Neuronal stem cell (in vitro differentiated cells): Measurements from ENCODE around the gene NLGN4X.

Experiments used
- DNase-seq: peaks from one replicate; pipeline ENCODE4 v3.0.0-alpha.2; 2013; ENCODE audit warnings: low spot score
- H2AFZ ChIP-seq: one replicate; pipeline ENCODE4 v1.6.1; 2013; ENCODE audit warnings: mild to moderate bottlenecking, low read length, inconsistent platforms
- H2AK5ac ChIP-seq: 2 replicates; pipeline ENCODE4 v1.6.1; 2013; ENCODE audit warnings: low read depth, mild to moderate bottlenecking, inconsistent platforms, low read length, moderate library complexity, mixed read lengths
- H2BK120ac ChIP-seq: 2 replicates; pipeline ENCODE4 v1.6.1; 2013; ENCODE audit warnings: low read depth, mild to moderate bottlenecking, inconsistent platforms, low read length, moderate library complexity, mixed read lengths
- H2BK12ac ChIP-seq: one replicate; pipeline ENCODE4 v1.6.1; 2013; ENCODE audit warnings: low read length, inconsistent platforms
- H2BK15ac ChIP-seq: 2 replicates; pipeline ENCODE4 v1.6.1; 2013; ENCODE audit warnings: mild to moderate bottlenecking, low read length, inconsistent platforms, mixed read lengths
- H2BK5ac ChIP-seq: one replicate; pipeline ENCODE4 v1.6.1; 2013; ENCODE audit warnings: inconsistent platforms, mild to moderate bottlenecking, low read length, moderate library complexity
- H3K14ac ChIP-seq: one replicate; pipeline ENCODE4 v1.6.1; 2013; ENCODE audit warnings: low read length, inconsistent platforms
- H3K18ac ChIP-seq: 2 replicates; pipeline ENCODE4 v1.6.1; 2013; ENCODE audit warnings: low read length, inconsistent platforms
- H3K23ac ChIP-seq: 2 replicates; pipeline ENCODE4 v1.6.1; 2013; ENCODE audit warnings: low read depth, mild to moderate bottlenecking, mixed read lengths, low read length, inconsistent platforms; ENCODE audit not compliant: poor library complexity
- H3K27ac ChIP-seq: replicated peaks from 3 replicates; pipeline ENCODE4 v1.5.1; 2013; ENCODE audit warnings: low read length, inconsistent platforms
- H3K27me3 ChIP-seq, 3 experiments: 2 replicates each; pipeline ENCODE4 v1.6.1; 2013; ENCODE audit warnings: low read length in 3 of 3, mild to moderate bottlenecking in 2 of 3, inconsistent platforms in 1 of 3, low read depth in 1 of 3, mixed read lengths in 1 of 3, moderate library complexity in 1 of 3; ENCODE audit not compliant: control insufficient read depth in 3 of 3, insufficient read depth in 3 of 3
- H3K36me3 ChIP-seq, 2 donors: replicated peaks in 1 of 2; 2 replicates each; pipeline ENCODE4 v1.6.1; 2013; ENCODE audit warnings: low read length in 2 of 2; ENCODE audit not compliant: control insufficient read depth in 2 of 2, insufficient read depth in 2 of 2
- H3K4ac ChIP-seq: 2 replicates; pipeline ENCODE4 v1.6.1; 2013; ENCODE audit warnings: inconsistent platforms, mild to moderate bottlenecking, low read length, moderate library complexity
- H3K4me1 ChIP-seq, 2 donors: 1 replicate in 1 of 2; 2 replicates in 1 of 2; pipeline ENCODE4 v1.6.1; 2013; ENCODE audit warnings: low read length in 2 of 2, low read depth in 1 of 2; ENCODE audit not compliant: control insufficient read depth in 2 of 2, insufficient read depth in 1 of 2
- H3K4me2 ChIP-seq: one replicate; pipeline ENCODE4 v1.6.1; 2013; ENCODE audit warnings: mild to moderate bottlenecking, low read length, inconsistent platforms; ENCODE audit not compliant: insufficient read depth, poor library complexity, severe bottlenecking
- H3K4me3 ChIP-seq, 2 donors: 2 replicates each; pipeline ENCODE4 v1.5.1; 2013; ENCODE audit warnings: low read length in 2 of 2, mild to moderate bottlenecking in 2 of 2, inconsistent platforms in 1 of 2, moderate library complexity in 1 of 2
- H3K79me1 ChIP-seq: one replicate; pipeline ENCODE4 v1.6.1; 2013; ENCODE audit warnings: low read depth, mild to moderate bottlenecking, inconsistent platforms, low read length, moderate library complexity
- H3K9ac ChIP-seq: one replicate; pipeline ENCODE4 v1.6.1; 2013; ENCODE audit warnings: mild to moderate bottlenecking, low read depth, low read length, inconsistent platforms; ENCODE audit not compliant: poor library complexity
- H3K9me3 ChIP-seq, 2 donors: replicated peaks in 1 of 2; 2 replicates each; pipeline versions ENCODE3 to v1.6.1; 2013; ENCODE audit warnings: low read length in 2 of 2, mild to moderate bottlenecking in 2 of 2, inconsistent platforms in 1 of 2, low read depth in 1 of 2, mixed read lengths in 1 of 2, moderate library complexity in 1 of 2; ENCODE audit not compliant: control insufficient read depth in 2 of 2, insufficient read depth in 1 of 2
- H4K8ac ChIP-seq: one replicate; pipeline ENCODE4 v1.6.1; 2013; ENCODE audit warnings: low read depth, mild to moderate bottlenecking, inconsistent platforms, low read length, moderate library complexity
- H4K91ac ChIP-seq: one replicate; pipeline ENCODE4 v1.6.1; 2013; ENCODE audit warnings: low read length, low read depth, mild to moderate bottlenecking, inconsistent platforms; ENCODE audit not compliant: poor library complexity
- WGBS, 2 donors: extraction: QIAGEN DNeasy Blood & Tissue Kit; methylation state at CpG; one replicate each; pipeline ENCODE4 v1.1.7; 2013; ENCODE audit warnings: missing lambda C conversion rate in 2 of 2, mixed read lengths in 1 of 2; ENCODE audit not compliant: insufficient read length in 2 of 2, insufficient replicate concordance in 1 of 2; ENCODE audit errors: extremely low coverage in 2 of 2; 5-methylcytosine and 5-hydroxymethylcytosine counted together

Gene NLGN4X

GRCh38 chrX:6067600-6067999 is 161.1 kb downstream of the NLGN4X start:
- Histone ChIP-seq H3K14ac (no peak overlapping the region), H3K9ac (no peak overlapping the region), H3K23ac (no peak overlapping the region), H3K79me1 (no peaks in the 10 kb centered on the region), H3K27ac (no peak overlapping the region), H4K8ac (no peak overlapping the region), H3K9me3 (no peaks in the 10 kb centered on the region), H3K27me3 (no peaks in the 10 kb centered on the region), H2AK5ac (no peak overlapping the region), H3K4ac (no peak overlapping the region), H2BK120ac (no peak overlapping the region), H3K4me2 (no peak overlapping the region), H2BK12ac (no peak overlapping the region), H2AFZ (no peak overlapping the region), H3K18ac (no peak overlapping the region), H2BK15ac (no peak overlapping the region), H3K36me3 (no peaks in the 10 kb centered on the region), H3K4me1 (no peaks in the 10 kb centered on the region), H3K4me3 (no peak overlapping the region), H4K91ac (no peak overlapping the region), H2BK5ac (no peak overlapping the region)
- DNase-seq = no peak
- WGBS, 2 donors = no CpG with 5 or more reads among the region's 1 CpG

GRCh38 chrX:6053141-6053540 is 175.5 kb downstream of the NLGN4X start:
- Histone ChIP-seq H2BK5ac (no peak overlapping the region), H2BK12ac (no peak overlapping the region), H3K4me2 (no peak overlapping the region), H4K91ac (no peak overlapping the region), H2AFZ (no peak overlapping the region), H3K9ac (no peak overlapping the region), H3K9me3 (no peaks in the 10 kb centered on the region), H3K4ac (no peak overlapping the region), H3K27me3 (no peaks in the 10 kb centered on the region), H3K27ac (no peak overlapping the region), H2AK5ac (no peak overlapping the region), H3K14ac (no peak overlapping the region), H4K8ac (no peak overlapping the region), H3K23ac (no peak overlapping the region), H3K4me1 (no peaks in the 10 kb centered on the region), H2BK120ac (no peak overlapping the region), H2BK15ac (no peak overlapping the region), H3K4me3 (no peak overlapping the region), H3K18ac (no peak overlapping the region), H3K79me1 (no peaks in the 10 kb centered on the region), H3K36me3 (peaks cover 0 to 3% of the 10 kb centered on the region in 2 donors)
- DNase-seq = no peak
- WGBS, 2 donors = no CpG with 5 or more reads among the region's 6 CpGs

GRCh38 chrX:6052111-6052745 is 176.4 kb downstream of the NLGN4X start:
- Histone ChIP-seq H3K18ac (no peak overlapping the region), H2BK15ac (no peak overlapping the region), H3K14ac (no peak overlapping the region), H3K79me1 (no peaks in the 10 kb centered on the region), H3K9ac (no peak overlapping the region), H3K23ac (no peak overlapping the region), H3K9me3 (no peaks in the 10 kb centered on the region), H2AFZ (no peak overlapping the region), H4K91ac (no peak overlapping the region), H2BK12ac (no peak overlapping the region), H3K4me2 (no peak overlapping the region), H2BK5ac (no peak overlapping the region), H3K4ac (no peak overlapping the region), H3K27me3 (no peaks in the 10 kb centered on the region), H4K8ac (no peak overlapping the region), H3K4me1 (no peaks in the 10 kb centered on the region), H2BK120ac (no peak overlapping the region), H3K36me3 (peaks cover 0 to 3% of the 10 kb centered on the region in 2 donors), H3K4me3 (no peak overlapping the region), H2AK5ac (no peak overlapping the region), H3K27ac (no peak overlapping the region)
- no CpG with 5 or more reads among the region's 8 CpGs for WGBS, 2 donors
- no peak for DNase-seq

GRCh38 chrX:6049132-6049531 is 179.5 kb downstream of the NLGN4X start:
- Histone ChIP-seq H2BK120ac (no peak overlapping the region), H2BK12ac (no peak overlapping the region), H3K14ac (no peak overlapping the region), H3K4me3 (no peak overlapping the region), H3K23ac (no peak overlapping the region), H3K79me1 (no peaks in the 10 kb centered on the region), H3K18ac (no peak overlapping the region), H2AK5ac (no peak overlapping the region), H3K4me1 (no peaks in the 10 kb centered on the region), H4K91ac (no peak overlapping the region), H3K36me3 (no peaks in the 10 kb centered on the region), H3K9me3 (no peaks in the 10 kb centered on the region), H2BK5ac (no peak overlapping the region), H3K4me2 (no peak overlapping the region), H2AFZ (no peak overlapping the region), H2BK15ac (no peak overlapping the region), H4K8ac (no peak overlapping the region), H3K9ac (no peak overlapping the region), H3K27me3 (no peaks in the 10 kb centered on the region), H3K27ac (no peak overlapping the region), H3K4ac (no peak overlapping the region)
- no CpG with 5 or more reads among the region's 1 CpG for WGBS, 2 donors
- DNase-seq = no peak
